ENCODE results near the gene CRACDL. TPM values are rescaled to one million over a fixed set of nuclear protein-coding genes. Genes with fewer than 3 reads are reported as not detected.

The CRACDL gene
- total RNA-seq, 2 donors from 2014 or later: 0.13 to 0.16 TPM

DNA sequence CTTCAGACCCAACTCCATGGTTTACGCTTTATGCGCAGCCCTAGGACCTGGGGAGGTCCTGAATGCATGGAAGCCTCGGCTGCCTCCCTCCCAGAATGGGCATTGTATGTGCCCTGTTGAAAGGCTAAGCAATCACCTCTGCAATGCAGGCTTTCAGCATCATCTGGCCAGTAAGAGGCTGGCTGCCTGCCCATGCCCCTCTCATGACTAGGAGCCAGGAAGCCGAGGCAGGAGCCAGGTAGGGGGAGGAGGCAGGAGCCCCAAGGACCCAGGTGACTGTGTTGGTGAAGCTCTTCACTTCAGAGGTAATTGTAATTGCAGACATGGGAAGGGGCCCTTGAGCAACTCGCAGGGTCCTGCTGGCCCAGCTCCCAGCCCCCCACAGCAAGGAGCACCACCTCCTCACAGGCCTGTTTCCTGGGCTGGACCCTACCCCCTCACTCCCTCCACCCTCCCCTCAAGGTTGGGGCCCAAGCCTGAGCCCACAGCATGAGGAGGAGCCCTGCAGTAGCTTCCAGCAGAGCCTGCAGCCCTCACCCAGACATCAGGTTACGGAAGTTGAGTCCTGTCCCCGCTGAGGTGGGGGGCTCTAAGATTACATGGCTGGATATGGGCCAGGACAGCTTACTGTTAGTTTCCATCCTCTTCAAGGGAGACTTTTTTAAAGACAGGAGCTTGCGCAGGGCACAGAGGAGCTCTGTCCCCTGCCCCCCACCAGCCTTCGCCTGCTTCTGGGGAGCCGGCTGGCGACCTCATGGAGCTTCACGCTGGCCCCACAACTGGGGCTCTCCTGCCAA, 21.9 kb downstream of the CRACDL start:
- no peaks in the 10 kb centered on the region for H3K9me3 Mint-ChIP-seq
- H3K4me3 Mint-ChIP-seq: no peak overlapping the region
- H3K27ac Mint-ChIP-seq: no peak overlapping the region
- H3K4me1 Mint-ChIP-seq: peaks cover 18% of the 10 kb centered on the region
- H3K36me3 Mint-ChIP-seq (ENCODE audit: low read depth): no peaks in the 10 kb centered on the region
- no peak for ATAC-seq (replicated peaks)
- H3K27me3 Mint-ChIP-seq: peaks cover 28% of the 10 kb centered on the region

DNA sequence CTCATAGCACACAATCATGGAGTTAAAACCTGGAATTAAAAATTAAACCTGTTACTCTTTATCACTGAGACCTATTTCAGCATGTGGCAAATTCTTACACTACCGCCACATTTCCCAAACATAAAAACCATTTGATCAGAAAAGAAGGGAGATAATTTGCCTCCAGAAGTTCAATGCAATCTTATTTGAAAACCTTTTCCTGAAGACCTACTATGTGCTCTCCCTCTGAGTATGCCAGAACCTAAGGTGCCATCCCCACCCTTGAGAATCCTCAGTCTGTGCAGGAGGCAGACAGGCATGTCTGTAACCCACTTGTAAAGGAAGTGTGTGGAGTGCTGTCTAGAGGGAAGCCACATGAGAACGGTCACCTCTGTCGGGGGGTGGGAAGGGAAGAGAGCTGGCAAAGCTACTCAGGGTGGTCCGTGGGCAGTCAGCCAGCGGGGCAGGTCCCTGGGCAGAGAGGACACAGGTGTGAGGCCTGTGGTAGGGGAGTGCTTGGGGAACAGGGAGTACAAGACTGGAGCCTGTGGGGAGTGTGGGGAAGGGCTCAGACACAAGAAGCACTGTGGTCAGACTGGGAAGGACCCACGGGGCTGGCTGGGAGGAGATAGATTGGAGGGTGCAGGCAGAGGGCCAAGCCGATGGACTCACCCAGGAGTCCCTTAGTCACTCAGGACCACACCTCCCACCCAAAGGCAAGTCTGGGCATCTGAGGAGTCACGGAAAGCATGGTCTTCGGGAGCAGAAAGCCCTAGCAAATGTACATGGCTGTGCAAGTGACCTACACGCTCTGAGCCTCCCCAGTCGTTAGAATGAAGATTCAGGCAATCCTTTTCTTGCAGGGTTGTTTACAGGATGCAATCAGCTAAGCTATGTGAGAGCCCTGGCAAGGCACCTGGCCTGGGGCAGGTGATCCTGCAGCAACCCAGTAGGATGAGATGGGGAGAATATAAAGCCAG, 22.8 kb downstream of the CRACDL start:
- H3K27ac Mint-ChIP-seq: no peak overlapping the region
- peaks cover 22% of the 10 kb centered on the region for H3K4me1 Mint-ChIP-seq
- no peaks in the 10 kb centered on the region for H3K36me3 Mint-ChIP-seq (ENCODE audit: low read depth)
- no peak overlapping the region for H3K4me3 Mint-ChIP-seq
- H3K9me3 Mint-ChIP-seq: no peaks in the 10 kb centered on the region
- H3K27me3 Mint-ChIP-seq: peaks cover 34% of the 10 kb centered on the region
- ATAC-seq (replicated peaks): no peak

DNA sequence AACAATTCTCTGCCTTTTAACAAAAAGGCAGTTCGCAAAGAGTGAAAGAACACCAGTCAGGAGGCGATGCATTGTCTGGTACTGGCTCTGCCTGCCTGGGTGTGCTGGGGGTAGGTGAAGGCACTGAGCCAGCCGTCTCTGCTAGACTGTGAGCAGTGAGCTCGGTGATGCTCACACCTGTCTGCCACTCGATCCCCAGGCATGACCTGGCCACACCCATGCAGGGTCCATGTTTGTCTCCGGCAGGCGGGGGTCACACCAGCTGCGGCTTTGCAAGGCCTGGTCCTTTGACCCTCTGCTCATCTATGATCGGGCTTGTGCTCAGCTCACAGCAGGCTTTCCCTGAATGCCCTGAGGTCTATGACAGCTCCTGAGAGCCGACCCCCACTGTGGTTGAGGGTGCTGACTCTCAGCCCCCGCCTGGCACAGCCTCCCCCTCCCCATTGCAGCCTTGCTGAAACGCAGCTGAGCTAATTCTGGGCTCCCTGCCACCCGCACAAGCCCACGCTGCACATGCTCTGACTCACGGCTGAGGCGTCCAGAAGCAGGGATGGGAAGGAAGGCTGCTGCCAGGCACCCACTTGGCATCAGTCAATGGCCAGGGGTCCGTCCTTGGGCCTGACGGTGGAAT, 23.7 kb downstream of the CRACDL start:
- peaks cover 37% of the 10 kb centered on the region for H3K27me3 Mint-ChIP-seq
- H3K9me3 Mint-ChIP-seq: no peaks in the 10 kb centered on the region
- no peaks in the 10 kb centered on the region for H3K36me3 Mint-ChIP-seq (ENCODE audit: low read depth)
- H3K4me1 Mint-ChIP-seq: peaks cover 22% of the 10 kb centered on the region
- peak overlapping the region; percentile 50 for H3K27ac Mint-ChIP-seq
- peak overlapping the region; percentile 22 for H3K4me3 Mint-ChIP-seq
- ATAC-seq (replicated peaks): no peak

DNA sequence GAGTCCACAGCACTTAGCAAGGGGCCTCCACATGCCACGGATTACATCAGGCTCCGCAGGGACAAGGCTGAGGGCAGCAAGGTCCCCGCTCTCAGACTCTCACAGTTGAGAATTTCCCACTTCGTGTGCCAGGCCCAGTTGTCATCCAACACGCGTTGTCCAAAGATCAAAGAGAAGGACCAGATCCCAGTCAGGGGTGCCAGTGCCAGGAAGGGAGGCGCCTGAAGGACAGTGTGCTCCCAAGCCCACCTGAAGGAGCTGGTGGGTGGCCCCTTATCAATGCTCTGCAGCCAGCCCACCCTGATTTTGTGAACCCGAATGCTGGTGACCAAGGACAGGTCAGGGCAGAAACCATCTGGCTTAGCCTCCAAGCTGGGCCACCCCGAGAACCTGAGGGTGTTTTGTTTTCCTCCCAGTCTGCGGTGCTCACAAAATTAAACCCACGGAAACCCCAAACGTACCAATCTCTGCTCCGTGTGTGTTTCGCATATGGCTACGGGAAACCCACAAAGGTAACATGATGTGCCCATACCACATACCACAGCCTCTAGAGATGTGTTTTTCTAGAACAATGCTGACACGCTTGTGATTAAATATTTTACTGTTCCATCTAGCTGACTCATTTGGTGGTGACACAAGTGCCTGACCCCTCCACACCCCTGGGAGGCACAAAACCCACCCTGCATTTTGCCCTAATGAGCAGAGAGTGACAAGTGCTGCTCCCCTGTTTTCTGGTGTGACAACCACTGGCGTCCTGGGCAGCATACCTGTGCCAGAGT, 24.5 kb downstream of the CRACDL start:
- H3K4me1 Mint-ChIP-seq: peaks cover 22% of the 10 kb centered on the region
- no peaks in the 10 kb centered on the region for H3K9me3 Mint-ChIP-seq
- H3K36me3 Mint-ChIP-seq (ENCODE audit: low read depth): no peaks in the 10 kb centered on the region
- H3K27ac Mint-ChIP-seq: peak overlapping the region; percentile 50
- peaks cover 34% of the 10 kb centered on the region for H3K27me3 Mint-ChIP-seq
- peak overlapping the region; percentile 22 for H3K4me3 Mint-ChIP-seq
- ATAC-seq (replicated peaks): peak; percentile 85

DNA sequence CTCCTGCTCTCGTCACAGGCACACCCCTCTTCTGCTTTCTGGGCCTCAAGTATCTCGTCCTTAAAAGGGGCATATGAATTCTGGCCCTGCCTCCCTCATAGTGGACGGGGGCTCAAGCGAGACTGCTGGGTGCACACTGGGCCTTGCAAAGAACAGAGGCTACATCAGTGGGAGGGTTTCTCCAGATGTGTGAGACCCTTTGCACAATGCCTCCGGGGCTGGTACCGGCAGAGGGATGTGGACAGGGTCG, 25.0 kb downstream of the CRACDL start:
- peaks cover 22% of the 10 kb centered on the region for H3K4me1 Mint-ChIP-seq
- ATAC-seq (replicated peaks): no peak

DNA sequence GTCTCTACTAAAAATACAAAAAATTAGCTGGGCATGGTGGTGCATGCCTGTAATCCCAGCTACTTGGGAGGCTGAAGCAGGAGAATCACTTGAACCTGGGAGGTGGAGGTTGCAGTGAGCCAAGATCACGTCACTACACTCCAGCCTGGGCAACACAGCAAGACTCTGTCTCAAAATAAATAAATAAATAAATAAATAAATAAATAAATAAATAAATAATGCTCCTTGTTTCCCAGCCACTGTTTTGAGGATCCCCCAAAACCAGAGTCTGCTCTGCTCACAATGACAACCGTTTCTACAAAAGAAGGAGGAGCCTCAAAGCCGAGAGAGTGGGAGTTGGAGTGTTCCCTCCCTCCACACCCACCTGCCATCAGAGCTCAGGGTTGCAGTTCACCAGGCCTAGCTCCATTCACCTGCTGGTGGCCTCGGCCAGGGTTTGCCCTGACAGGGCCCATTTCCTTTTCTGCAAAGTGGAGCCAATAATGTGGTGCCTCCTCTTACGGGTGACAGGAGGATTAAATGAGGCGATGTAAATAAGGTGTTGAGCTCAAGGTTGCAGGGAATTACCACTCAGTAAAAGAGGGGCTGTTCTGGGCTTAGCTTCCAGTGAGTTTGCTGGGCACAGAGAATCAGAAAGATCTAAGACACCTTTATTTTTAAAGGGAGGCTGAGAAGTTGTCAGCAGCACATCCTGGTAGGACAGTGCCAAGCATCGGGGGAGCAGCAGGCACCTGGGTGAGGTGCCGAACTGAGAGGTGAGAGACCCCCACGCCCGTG, 25.5 kb downstream of the CRACDL start:
- H3K27ac Mint-ChIP-seq: no peak overlapping the region
- H3K4me3 Mint-ChIP-seq: no peak overlapping the region
- peaks cover 22% of the 10 kb centered on the region for H3K4me1 Mint-ChIP-seq
- ATAC-seq (replicated peaks): no peak
- H3K36me3 Mint-ChIP-seq (ENCODE audit: low read depth): no peaks in the 10 kb centered on the region
- H3K9me3 Mint-ChIP-seq: no peaks in the 10 kb centered on the region
- peaks cover 29% of the 10 kb centered on the region for H3K27me3 Mint-ChIP-seq

More for the DNA sequence above, 25.0 kb downstream of the CRACDL start:
- Mint-ChIP-seq H3K4me3 (peak overlapping the region; percentile 22), H3K27ac (no peak overlapping the region), H3K27me3 (peaks cover 32% of the 10 kb centered on the region), H3K36me3 (ENCODE audit: low read depth) (no peaks in the 10 kb centered on the region), H3K9me3 (no peaks in the 10 kb centered on the region)

DNA sequence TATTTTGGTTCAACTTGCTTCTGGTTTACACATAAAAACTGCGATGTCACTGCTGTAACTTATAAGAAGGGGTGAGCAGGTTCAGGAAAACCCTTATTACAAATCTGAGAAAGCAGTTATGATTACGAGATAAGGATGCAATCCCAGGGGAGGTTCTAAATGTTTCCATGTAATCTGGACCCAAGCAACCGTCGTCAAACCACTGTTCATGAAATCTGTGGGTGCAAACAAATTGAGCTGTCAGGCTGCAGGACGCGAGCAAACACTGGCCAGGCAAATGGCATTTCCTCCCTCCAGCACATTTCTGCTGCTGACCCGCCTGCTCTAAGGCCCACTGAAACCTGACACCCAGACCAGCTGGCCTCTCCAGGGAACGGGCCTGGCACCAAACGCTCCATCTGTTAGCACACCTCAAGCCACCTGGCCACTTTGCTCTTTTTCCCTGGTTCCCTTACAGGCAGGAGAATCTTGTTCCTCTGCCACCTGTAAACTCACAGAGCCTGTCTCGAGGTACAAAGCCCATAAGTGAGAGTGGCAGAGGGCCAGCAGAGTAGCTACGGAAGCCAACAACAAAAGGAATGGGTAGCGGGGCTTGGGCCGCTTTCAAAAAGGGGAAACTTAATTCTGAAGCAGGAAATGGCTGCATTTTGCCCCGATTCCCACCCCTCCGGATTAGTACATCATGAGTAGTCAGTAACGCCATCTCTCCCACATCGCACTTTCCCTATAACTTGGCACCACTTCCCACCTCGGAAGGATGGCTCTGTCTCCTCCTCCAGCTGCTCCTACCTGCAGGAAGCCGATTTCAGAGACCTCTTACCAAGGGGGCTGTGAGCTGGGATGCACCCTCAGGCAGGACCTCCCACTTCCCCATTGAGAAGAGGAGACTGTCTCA, 26.5 kb downstream of the CRACDL start:
- H3K27ac Mint-ChIP-seq: no peak overlapping the region
- H3K4me3 Mint-ChIP-seq: no peak overlapping the region
- ATAC-seq (replicated peaks): no peak
- H3K9me3 Mint-ChIP-seq: no peaks in the 10 kb centered on the region
- H3K4me1 Mint-ChIP-seq: peaks cover 22% of the 10 kb centered on the region
- H3K36me3 Mint-ChIP-seq (ENCODE audit: low read depth): no peaks in the 10 kb centered on the region
- peaks cover 24% of the 10 kb centered on the region for H3K27me3 Mint-ChIP-seq

DNA sequence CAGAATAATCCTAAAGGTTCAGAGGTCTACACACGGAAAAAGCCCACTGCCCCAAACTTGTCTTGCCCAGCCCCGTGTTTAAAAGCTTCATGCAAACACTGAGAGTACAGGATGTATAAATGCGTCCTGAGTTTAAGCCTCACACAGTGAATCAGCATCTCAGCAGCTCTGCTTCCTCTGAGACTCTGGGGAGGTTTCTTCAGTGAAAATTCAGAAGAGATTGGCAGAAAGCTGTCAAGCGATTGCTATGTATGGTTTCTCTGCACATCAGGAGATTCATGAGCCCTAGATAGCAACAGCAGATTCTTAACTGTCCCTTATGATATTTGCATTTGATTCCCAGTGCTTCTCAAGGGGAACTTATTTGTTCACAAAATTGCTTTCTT, 27.1 kb downstream of the CRACDL start:
- peaks cover 22% of the 10 kb centered on the region for H3K4me1 Mint-ChIP-seq
- no peak overlapping the region for H3K4me3 Mint-ChIP-seq
- peaks cover 24% of the 10 kb centered on the region for H3K27me3 Mint-ChIP-seq
- no peak overlapping the region for H3K27ac Mint-ChIP-seq
- H3K9me3 Mint-ChIP-seq: no peaks in the 10 kb centered on the region
- H3K36me3 Mint-ChIP-seq (ENCODE audit: low read depth): no peaks in the 10 kb centered on the region
- no peak for ATAC-seq (replicated peaks)

DNA sequence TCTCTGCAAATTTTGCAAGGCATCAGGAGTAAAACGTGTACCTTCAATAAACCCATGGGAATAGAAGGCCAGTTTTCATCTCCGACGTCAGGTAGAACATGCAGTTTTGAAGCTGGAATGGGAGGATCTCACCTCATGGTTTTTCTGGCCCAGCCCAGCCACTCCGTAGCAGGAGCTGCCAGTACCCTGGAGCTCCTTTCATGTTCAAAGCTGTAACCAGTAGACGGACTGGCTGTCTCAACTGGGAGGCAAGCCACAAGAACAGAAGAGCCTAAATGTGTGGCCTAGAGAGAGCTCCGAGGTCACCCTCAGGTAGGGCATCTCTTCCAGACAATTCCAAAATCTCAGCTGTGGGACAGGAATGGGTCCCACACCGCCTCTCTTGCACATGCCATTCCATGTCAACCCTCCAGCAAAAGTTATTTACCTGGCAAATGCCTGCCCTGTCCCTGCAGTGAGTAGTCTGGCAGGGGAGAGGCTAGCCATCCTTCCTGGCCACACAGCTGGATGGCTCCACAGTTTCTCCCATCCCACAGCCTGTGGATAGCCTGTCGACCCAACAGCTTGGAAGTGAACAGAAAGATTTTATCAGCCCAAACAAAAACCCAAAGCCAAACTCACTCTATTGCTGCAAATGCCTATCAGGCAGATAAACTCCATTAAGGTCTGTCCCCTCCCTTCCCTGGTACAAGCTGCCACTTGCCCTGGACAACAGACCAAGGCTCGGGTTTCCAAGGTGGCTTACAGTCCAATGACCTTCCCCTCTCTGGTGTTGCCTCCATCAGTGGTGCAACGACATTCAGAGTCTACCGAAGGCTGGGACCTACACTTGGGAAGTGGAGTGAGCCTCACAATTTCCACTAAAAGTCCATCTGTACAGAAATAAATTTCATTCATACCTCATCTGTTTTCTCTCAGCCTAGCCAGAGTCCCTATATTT, 27.8 kb downstream of the CRACDL start:
- no peak for ATAC-seq (replicated peaks)
- Mint-ChIP-seq H3K4me1 (peaks cover 20% of the 10 kb centered on the region), H3K9me3 (no peaks in the 10 kb centered on the region), H3K36me3 (ENCODE audit: low read depth) (no peaks in the 10 kb centered on the region), H3K4me3 (no peak overlapping the region), H3K27ac (no peak overlapping the region), H3K27me3 (peaks cover 22% of the 10 kb centered on the region)

DNA sequence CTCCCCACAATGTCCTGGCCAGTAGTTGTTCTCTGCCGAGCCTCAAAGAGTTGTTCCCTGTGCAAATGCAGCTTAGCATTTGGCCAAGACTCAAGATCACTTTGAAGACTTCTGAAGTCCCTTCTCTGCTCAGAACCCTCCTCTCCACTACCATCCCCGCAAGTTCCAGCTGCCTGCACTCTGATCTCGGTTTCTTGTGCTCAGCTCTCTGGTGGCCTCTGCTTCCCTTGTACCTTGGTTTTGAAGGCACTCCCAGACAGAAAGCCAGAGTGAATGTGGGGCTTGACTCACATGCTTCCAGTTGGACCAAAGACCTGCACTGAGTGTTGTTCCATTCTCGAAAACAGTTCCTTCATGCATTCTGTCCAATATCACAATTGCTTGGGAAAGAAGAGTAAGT, 28.6 kb downstream of the CRACDL start:
- Mint-ChIP-seq H3K27me3 (peaks cover 16% of the 10 kb centered on the region), H3K4me1 (peaks cover 12% of the 10 kb centered on the region), H3K36me3 (ENCODE audit: low read depth) (no peaks in the 10 kb centered on the region), H3K9me3 (no peaks in the 10 kb centered on the region), H3K4me3 (no peak overlapping the region), H3K27ac (no peak overlapping the region)
- no peak for ATAC-seq (replicated peaks)

DNA sequence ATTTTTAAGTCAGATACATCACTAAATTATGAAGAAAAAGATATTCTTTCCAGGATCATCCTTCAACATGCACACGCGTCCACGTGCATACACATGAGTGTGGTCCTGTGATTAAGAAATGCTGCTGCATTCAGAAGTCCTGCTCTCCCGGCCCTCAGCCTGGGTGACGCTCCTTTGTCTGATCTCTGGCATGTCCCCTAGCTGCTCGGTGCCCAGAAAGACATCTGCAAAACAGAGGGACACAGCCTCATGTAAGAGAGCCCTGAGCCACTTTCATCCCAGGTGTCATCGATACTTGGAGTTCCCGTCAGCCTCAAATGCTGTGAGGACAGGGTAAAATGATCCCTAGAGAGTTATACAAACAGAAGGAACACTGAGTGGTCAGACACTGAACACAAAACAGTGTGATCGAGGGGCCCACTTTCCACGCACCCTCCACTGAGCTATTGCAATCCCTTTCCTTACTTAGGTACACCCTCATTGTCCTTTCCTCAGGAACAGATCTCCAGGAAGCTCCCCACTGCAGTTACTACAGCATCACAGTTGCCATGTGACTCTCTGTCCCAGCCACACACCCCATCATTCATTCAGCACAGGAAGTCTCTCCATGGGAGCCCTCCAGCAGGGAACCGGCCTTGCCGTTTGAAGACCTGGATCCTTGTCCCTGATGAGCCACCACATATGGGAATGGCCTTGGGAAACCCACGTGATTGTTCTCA, 32.1 kb downstream of the CRACDL start:
- no peaks in the 10 kb centered on the region for H3K9me3 Mint-ChIP-seq
- no peaks in the 10 kb centered on the region for H3K36me3 Mint-ChIP-seq (ENCODE audit: low read depth)
- no peak for ATAC-seq (replicated peaks)
- peaks cover 3% of the 10 kb centered on the region for H3K4me1 Mint-ChIP-seq
- H3K4me3 Mint-ChIP-seq: no peak overlapping the region
- H3K27me3 Mint-ChIP-seq: peaks cover 11% of the 10 kb centered on the region
- no peak overlapping the region for H3K27ac Mint-ChIP-seq

DNA sequence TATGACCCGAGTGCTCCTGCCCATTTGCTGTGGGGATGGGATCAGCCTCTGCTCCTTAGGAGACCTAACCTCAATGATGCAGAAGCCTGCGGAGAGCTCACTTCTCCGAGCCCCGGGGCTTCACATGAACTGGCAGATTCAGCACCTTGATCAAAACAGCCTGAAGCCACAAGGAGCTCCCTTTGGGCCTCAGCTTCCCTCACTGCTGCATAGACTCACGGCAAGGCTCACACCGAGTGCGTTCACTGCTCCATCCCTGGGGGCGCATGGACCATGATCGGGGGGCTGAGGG, 33.0 kb downstream of the CRACDL start:
- Mint-ChIP-seq H3K27me3 (peaks cover 6% of the 10 kb centered on the region), H3K4me1 (no peaks in the 10 kb centered on the region), H3K36me3 (ENCODE audit: low read depth) (no peaks in the 10 kb centered on the region), H3K9me3 (no peaks in the 10 kb centered on the region), H3K27ac (no peak overlapping the region), H3K4me3 (no peak overlapping the region)
- no peak for ATAC-seq (replicated peaks)
